DMS 273 (cell line): ENCODE results near the gene EFNA3.
A peak's percentile ranks its signal among the peaks of the same experiment; 100 is the strongest.

Experiments used
- DNase-seq: peaks from one replicate; lab custom pipeline; 2025; ENCODE audit not compliant: unreplicated experiment; lab: John Stamatoyannopoulos, UW

EFNA3 gene

GRCh38 chr1:155066777-155067176 is 11.9 kb upstream of the EFNA3 start:
- no peak for DNase-seq

- no peak for DNase-seq
Measured at GRCh38 chr1:155068599-155068998, 10.0 kb upstream of the EFNA3 start.

GRCh38 chr1:155069551-155070157 is 9.0 kb upstream of the EFNA3 start:
- DNase-seq: peak; percentile 80

GRCh38 chr1:155070158-155070621 is 8.4 kb upstream of the EFNA3 start:
- no peak for DNase-seq

- peak; percentile 91 for DNase-seq
Measured at GRCh38 chr1:155070721-155071569, 7.7 kb upstream of the EFNA3 start.

GRCh38 chr1:155071701-155072100 is 6.9 kb upstream of the EFNA3 start:
- peak; percentile 41 for DNase-seq

- no peak for DNase-seq
Measured at GRCh38 chr1:155072531-155073289, 5.9 kb upstream of the EFNA3 start.

GRCh38 chr1:155073377-155074242 is 5.0 kb upstream of the EFNA3 start:
- no peak for DNase-seq

- DNase-seq: no peak
Measured at GRCh38 chr1:155075535-155075934, 3.1 kb upstream of the EFNA3 start.

GRCh38 chr1:155076371-155076770 is 2.3 kb upstream of the EFNA3 start:
- DNase-seq: no peak

GRCh38 chr1:155077346-155077745 is 1.3 kb upstream of the EFNA3 start:
- no peak for DNase-seq

GRCh38 chr1:155077758-155078445 is 735 bp upstream of the EFNA3 start:
- peak; percentile 70 for DNase-seq

- DNase-seq: no peak
Measured at GRCh38 chr1:155079210-155079486, 511 bp downstream of the EFNA3 start.

- DNase-seq: peak; percentile 59
Measured at GRCh38 chr1:155079487-155080311, 1.1 kb downstream of the EFNA3 start.

- peak; percentile 88 for DNase-seq
Measured at GRCh38 chr1:155080312-155081228, 1.9 kb downstream of the EFNA3 start.

- DNase-seq: no peak
Measured at GRCh38 chr1:155081472-155082300, 3.0 kb downstream of the EFNA3 start.

- peak; percentile 42 for DNase-seq
Measured at GRCh38 chr1:155082301-155083051, 3.8 kb downstream of the EFNA3 start.
